Endothelial cell (in vitro differentiated cells): Measurements from ENCODE around the gene FAM89B. TPM values are rescaled to one million over a fixed set of nuclear protein-coding genes. Genes with fewer than 3 reads are reported as not detected.

ENCODE experiments used
- total RNA-seq: library from RNA; stranded (reverse); fragmentation: NEBNext Ultra II Directional; extraction: Animal tissue kit (Norgen Biotek cat#: 25700); gene quantifications from one replicate; pipeline ENCODE4 v1.2.1, GENCODE V29; 2021; ENCODE audit not compliant: unreplicated experiment

FAM89B gene
- total RNA-seq, 1 donor from 2014 or later = 44.7 TPM

Other genes with a start within 250 kb of the FAM89B start
- gene DPF2, start 238.7 kb upstream of the FAM89B start, total RNA-seq = 77.6 TPM
- gene TIGD3, start 217.8 kb upstream of the FAM89B start, total RNA-seq = 0.44 TPM
- 3.3 TPM for gene SLC25A45, start 189.9 kb upstream of the FAM89B start, total RNA-seq
- gene FRMD8, start 185.9 kb upstream of the FAM89B start, total RNA-seq = 76.0 TPM
- 43.4 TPM for gene NEAT1, start 149.7 kb upstream of the FAM89B start, total RNA-seq
- 4,747 TPM for gene MALAT1, start 73.5 kb upstream of the FAM89B start, total RNA-seq
- gene SCYL1, start 47.5 kb upstream of the FAM89B start, total RNA-seq = 99.1 TPM
- gene LTBP3, start 14.2 kb upstream of the FAM89B start, total RNA-seq = 1.7 TPM
- 37.4 TPM for gene ZNRD2, start 2.1 kb upstream of the FAM89B start, total RNA-seq
- gene EHBP1L1, start 3.5 kb downstream of the FAM89B start, total RNA-seq = 4.7 TPM
- gene KCNK7, start 23.3 kb downstream of the FAM89B start, total RNA-seq = 2.0 TPM
- gene MAP3K11, start 41.7 kb downstream of the FAM89B start, total RNA-seq = 238 TPM
- 76.1 TPM for gene PCNX3, start 43.2 kb downstream of the FAM89B start, total RNA-seq
- gene SIPA1, start 65.6 kb downstream of the FAM89B start, total RNA-seq = 267 TPM
- 62.6 TPM for gene RELA, start 90.4 kb downstream of the FAM89B start, total RNA-seq
- gene KAT5, start 139.7 kb downstream of the FAM89B start, total RNA-seq = 28.2 TPM
- gene RNASEH2C, start 148.3 kb downstream of the FAM89B start, total RNA-seq = 38.6 TPM
- gene AP5B1, start 208.4 kb downstream of the FAM89B start, total RNA-seq = 3.4 TPM
- not detected for gene OVOL1, start 214.5 kb downstream of the FAM89B start, total RNA-seq